ENCODE data around the gene ALOXE3.

The ALOXE3 gene

GRCh38 chr17:8117980-8118768, at the start of gene ALOXE3:
ALOXE3 (minus strand) TSS chr17:8118514; CDS start chr17:8117990, 524 bp downstream.
- no peak for DNase-seq (ENCODE audit: low read depth)

GRCh38 chr17:8167526-8167925, 49.2 kb upstream of the ALOXE3 start:
- DNase-seq (ENCODE audit: low read depth) = no peak

- no peak for DNase-seq (ENCODE audit: low read depth)
These were observed 48.4 kb upstream of the ALOXE3 start for GRCh38 chr17:8166731-8167130.

GRCh38 chr17:8164815-8165131, 46.5 kb upstream of the ALOXE3 start:
- DNase-seq (ENCODE audit: low read depth) = no peak

GRCh38 chr17:8163978-8164814, 45.9 kb upstream of the ALOXE3 start:
- peak; percentile 54 for DNase-seq (ENCODE audit: low read depth)

GRCh38 chr17:8162997-8163977, 45.0 kb upstream of the ALOXE3 start:
- no peak for DNase-seq (ENCODE audit: low read depth)

GRCh38 chr17:8162233-8162996, 44.1 kb upstream of the ALOXE3 start, which contains the start of gene VAMP2:
VAMP2 (minus strand) TSS chr17:8162948; CDS start chr17:8162879, 69 bp downstream.
- DNase-seq (ENCODE audit: low read depth) = peak; percentile 38

GRCh38 chr17:8161289-8162232, 43.2 kb upstream of the ALOXE3 start:
- no peak for DNase-seq (ENCODE audit: low read depth)

- DNase-seq (ENCODE audit: low read depth) = no peak
These were observed 42.5 kb upstream of the ALOXE3 start for GRCh38 chr17:8160741-8161221.

GRCh38 chr17:8160224-8160577, 41.9 kb upstream of the ALOXE3 start:
- no peak for DNase-seq (ENCODE audit: low read depth)

- DNase-seq (ENCODE audit: low read depth) = no peak
These were observed 41.3 kb upstream of the ALOXE3 start for GRCh38 chr17:8159459-8160223.

- no peak for DNase-seq (ENCODE audit: low read depth)
These were observed 40.7 kb upstream of the ALOXE3 start for GRCh38 chr17:8159032-8159400.

GRCh38 chr17:8158267-8159031, 40.1 kb upstream of the ALOXE3 start:
- peak; percentile 72 for DNase-seq (ENCODE audit: low read depth)

GRCh38 chr17:8156246-8156992, 38.1 kb upstream of the ALOXE3 start:
- peak; percentile 100 for DNase-seq (ENCODE audit: low read depth)

- no peak for DNase-seq (ENCODE audit: low read depth)
These were observed 37.6 kb upstream of the ALOXE3 start for GRCh38 chr17:8155996-8156245.

- no peak for DNase-seq (ENCODE audit: low read depth)
These were observed 37.1 kb upstream of the ALOXE3 start for GRCh38 chr17:8155231-8155995.

GRCh38 chr17:8154608-8155155, 36.4 kb upstream of the ALOXE3 start:
- DNase-seq (ENCODE audit: low read depth) = no peak
